Mesenchymal stem cell (in vitro differentiated cells and primary cell): ENCODE measurements around the gene POLR1G.
A peak's percentile ranks its signal among the peaks of the same experiment; 100 is the strongest.
"Not testable (repeated sequence)": the region's sequence is repeated elsewhere in the genome, so short reads cannot be mapped to it uniquely, and the experiment has no call there.

Experiments used
- DNase-seq: peaks from one replicate; pipeline ENCODE4 v3.0.0-alpha.2; 2013
- H2AFZ ChIP-seq: one replicate; pipeline ENCODE4 v1.6.1; 2013; ENCODE audit warnings: low read depth, mild to moderate bottlenecking, control low read depth, inconsistent platforms, low read length, moderate library complexity
- H2AK5ac ChIP-seq: 2 replicates; pipeline ENCODE4 v1.6.1; 2013; ENCODE audit warnings: low read length, moderate library complexity, mild to moderate bottlenecking, inconsistent platforms; ENCODE audit not compliant: severe bottlenecking
- H2BK120ac ChIP-seq: one replicate; pipeline ENCODE4 v1.6.1; 2013; ENCODE audit warnings: low read depth, mild to moderate bottlenecking, inconsistent platforms, low read length, moderate library complexity
- H2BK12ac ChIP-seq, 2 experiments: one replicate each; pipeline ENCODE4 v1.6.1; 2013; ENCODE audit warnings: inconsistent platforms in 2 of 2, low read length in 2 of 2, mild to moderate bottlenecking in 2 of 2, moderate library complexity in 2 of 2, control low read depth in 1 of 2
- H2BK15ac ChIP-seq: one replicate; pipeline ENCODE4 v1.6.1; 2013; ENCODE audit warnings: mild to moderate bottlenecking, low read depth, inconsistent platforms; ENCODE audit not compliant: poor library complexity, severe bottlenecking
- H2BK5ac ChIP-seq: 2 replicates; pipeline ENCODE4 v1.6.1; 2013; ENCODE audit warnings: low read depth, mild to moderate bottlenecking, low read length, control low read depth, inconsistent platforms; ENCODE audit not compliant: poor library complexity, severe bottlenecking
- H3K14ac ChIP-seq, 2 experiments: one replicate each; pipeline ENCODE4 v1.6.1; 2013; ENCODE audit warnings: inconsistent platforms in 2 of 2, low read length in 2 of 2, control low read depth in 1 of 2, mild to moderate bottlenecking in 1 of 2, moderate library complexity in 1 of 2
- H3K18ac ChIP-seq, 2 experiments: one replicate each; pipeline ENCODE4 v1.6.1; 2013; ENCODE audit warnings: inconsistent platforms in 2 of 2, low read length in 2 of 2, control low read depth in 1 of 2, low read depth in 1 of 2, mild to moderate bottlenecking in 1 of 2
- H3K23ac ChIP-seq, 2 experiments: one replicate each; pipeline ENCODE4 v1.6.1; 2013; ENCODE audit warnings: inconsistent platforms in 2 of 2, low read length in 2 of 2, mild to moderate bottlenecking in 2 of 2, moderate library complexity in 2 of 2, control low read depth in 1 of 2
- H3K27ac ChIP-seq: 2 replicates; pipeline ENCODE4 v1.5.1; 2013; ENCODE audit warnings: mild to moderate bottlenecking, moderate library complexity, low read length, control low read depth, inconsistent platforms; ENCODE audit not compliant: poor library complexity, severe bottlenecking
- H3K27me3 ChIP-seq, 2 experiments: 2 replicates each; pipeline versions ENCODE4 v1.6.1 to v1.7.0; 2013; ENCODE audit warnings: low read length in 2 of 2, mild to moderate bottlenecking in 2 of 2, moderate library complexity in 2 of 2, control low read depth in 1 of 2, inconsistent platforms in 1 of 2; ENCODE audit not compliant: control insufficient read depth in 1 of 2, insufficient read depth in 1 of 2
- H3K36me3 ChIP-seq, 2 experiments: 2 replicates each; pipeline versions ENCODE4 v1.6.1 to v1.7.0; 2013; ENCODE audit warnings: low read length in 2 of 2, control low read depth in 1 of 2, inconsistent platforms in 1 of 2, low read depth in 1 of 2, mild to moderate bottlenecking in 1 of 2; ENCODE audit not compliant: insufficient read depth in 2 of 2, control insufficient read depth in 1 of 2
- H3K4ac ChIP-seq, 2 experiments: one replicate each; pipeline ENCODE4 v1.6.1; 2013; ENCODE audit warnings: inconsistent platforms in 2 of 2, low read length in 2 of 2, mild to moderate bottlenecking in 2 of 2, moderate library complexity in 2 of 2, control low read depth in 1 of 2, low read depth in 1 of 2
- H3K4me1 ChIP-seq: 2 replicates; pipeline ENCODE4 v1.6.1; 2013; ENCODE audit warnings: low read depth, low read length, control low read depth; ENCODE audit not compliant: control insufficient read depth, insufficient read depth
- H3K4me2 ChIP-seq: 2 replicates; pipeline ENCODE4 v1.6.1; 2013; ENCODE audit warnings: low read length, mild to moderate bottlenecking, inconsistent platforms; ENCODE audit not compliant: poor library complexity, severe bottlenecking
- H3K4me3 ChIP-seq, 2 experiments: 2 replicates each; pipeline versions ENCODE4 v1.5.1 to v1.7.0; 2013; ENCODE audit warnings: low read length in 2 of 2, mild to moderate bottlenecking in 2 of 2, control low read depth in 1 of 2, low read depth in 1 of 2; ENCODE audit not compliant: insufficient read depth in 1 of 2
- H3K79me1 ChIP-seq: replicated peaks from 2 replicates; pipeline ENCODE4 v1.6.1; 2013; ENCODE audit warnings: mild to moderate bottlenecking, control low read depth, low read length, inconsistent platforms; ENCODE audit not compliant: poor library complexity, severe bottlenecking
- H3K9ac ChIP-seq: 2 replicates; pipeline ENCODE4 v1.7.0; 2013; ENCODE audit warnings: mild to moderate bottlenecking, low read length, moderate library complexity
- H3K9me3 ChIP-seq: 2 replicates; pipeline ENCODE4 v1.7.0; 2013; ENCODE audit warnings: mild to moderate bottlenecking, low read length; ENCODE audit not compliant: control insufficient read depth
- H4K8ac ChIP-seq: one replicate; pipeline ENCODE4 v1.6.1; 2013; ENCODE audit warnings: inconsistent platforms, mild to moderate bottlenecking, low read length, moderate library complexity
- H4K91ac ChIP-seq: one replicate; pipeline ENCODE4 v1.6.1; 2013; ENCODE audit warnings: mild to moderate bottlenecking, low read length, inconsistent platforms
- WGBS: methylation state at CpG from one replicate; pipeline ENCODE4 v1.1.7; 2013; ENCODE audit warnings: mixed read lengths; 5-methylcytosine and 5-hydroxymethylcytosine counted together

POLR1G gene

GRCh38 chr19:45404557-45405434, 1.6 kb upstream of the POLR1G start, which contains the start of gene PPP1R13L:
TSS of gene PPP1R13L (minus strand) at chr19:45405069. CDS start at chr19:45398318, 6,751 bp downstream.
- Histone ChIP-seq H3K9me3 (no peaks in the 10 kb centered on the region), H3K4ac (peak within 1 kb of the TSS; percentile 57 to 59), H3K27ac (peak within 1 kb of the TSS; percentile 100), H3K79me1 (peaks cover 36% of the 10 kb centered on the region), H3K4me2 (peak within 1 kb of the TSS; percentile 97), H2BK5ac (peak within 1 kb of the TSS; percentile 99), H3K18ac (peak within 1 kb of the TSS; percentile 71 to 89), H3K27me3 (no peaks in the 10 kb centered on the region), H2AK5ac (peak within 1 kb of the TSS; percentile 6), H3K9ac (peak within 1 kb of the TSS; percentile 98), H3K23ac (peak within 1 kb of the TSS in 1 of 2 experiments; percentile 46), H2BK12ac (peak within 1 kb of the TSS in 1 of 2 experiments; percentile 70), H3K36me3 (peaks cover 4 to 21% of the 10 kb centered on the region in 2 experiments), H3K4me3 (peak within 1 kb of the TSS; percentile 65 to 97), H2AFZ (peak within 1 kb of the TSS; percentile 85), H2BK15ac (peak within 1 kb of the TSS; percentile 94), H4K91ac (peak within 1 kb of the TSS; percentile 79), H3K4me1 (peaks cover 34% of the 10 kb centered on the region), H3K14ac (peak within 1 kb of the TSS in 1 of 2 experiments; percentile 86), H4K8ac (peak within 1 kb of the TSS; percentile 73), H2BK120ac (peak within 1 kb of the TSS; percentile 67)
- DNase-seq, result no peak
- 7% methylated on average over 41 of the region's 46 CpGs for WGBS

- peak overlapping the region; percentile 67 for H2BK120ac ChIP-seq
- peak overlapping the region; percentile 98 for H3K9ac ChIP-seq
- peak overlapping the region; percentile 100 for H3K27ac ChIP-seq
- peak overlapping the region in 1 of 2 experiments; percentile 86 for H3K14ac ChIP-seq
- H2BK12ac ChIP-seq, result peak overlapping the region in 1 of 2 experiments; percentile 70
- H2AFZ ChIP-seq, result peak overlapping the region; percentile 85
- H3K79me1 ChIP-seq, result peaks cover 30% of the 10 kb centered on the region
- H3K4me3 ChIP-seq, result peak overlapping the region; percentile 65 to 97
- H3K4me2 ChIP-seq, result peak overlapping the region; percentile 97
- H2BK15ac ChIP-seq, result peak overlapping the region; percentile 94
- peak overlapping the region; percentile 79 for H4K91ac ChIP-seq
- WGBS, result under 1% methylated on average over 43 of the region's 48 CpGs
- no peaks in the 10 kb centered on the region for H3K9me3 ChIP-seq
- DNase-seq, result peak; percentile 92
- H2AK5ac ChIP-seq, result no peak overlapping the region
- H4K8ac ChIP-seq, result peak overlapping the region; percentile 66
- H2BK5ac ChIP-seq, result peak overlapping the region; percentile 99
- H3K23ac ChIP-seq, result peak overlapping the region in 1 of 2 experiments; percentile 46
- H3K36me3 ChIP-seq, result peaks cover 4 to 16% of the 10 kb centered on the region in 2 experiments
- no peaks in the 10 kb centered on the region for H3K27me3 ChIP-seq
- peak overlapping the region; percentile 89 to 93 for H3K18ac ChIP-seq
- peak overlapping the region; percentile 57 to 88 for H3K4ac ChIP-seq
- H3K4me1 ChIP-seq, result peaks cover 31% of the 10 kb centered on the region
Measured at GRCh38 chr19:45405435-45406225, 814 bp upstream of the POLR1G start.

GRCh38 chr19:45407091-45407375, 589 bp downstream of the POLR1G start:
- Histone ChIP-seq H3K4me1 (peaks cover 31% of the 10 kb centered on the region), H4K91ac (no peak overlapping the region), H3K18ac (no peak overlapping the region), H3K9me3 (no peaks in the 10 kb centered on the region), H3K36me3 (peaks cover 11 to 22% of the 10 kb centered on the region in 2 experiments), H2BK5ac (no peak overlapping the region), H2BK12ac (no peak overlapping the region), H3K27me3 (no peaks in the 10 kb centered on the region), H3K4me3 (peak overlapping the region; percentile 95 to 97), H3K9ac (peak overlapping the region; percentile 98), H3K27ac (no peak overlapping the region), H3K4ac (no peak overlapping the region), H2BK120ac (no peak overlapping the region), H3K4me2 (peak overlapping the region; percentile 97), H3K23ac (no peak overlapping the region), H2BK15ac (no peak overlapping the region), H3K14ac (no peak overlapping the region), H2AFZ (no peak overlapping the region), H2AK5ac (no peak overlapping the region), H4K8ac (no peak overlapping the region), H3K79me1 (peaks cover 30% of the 10 kb centered on the region)
- DNase-seq, result no peak
- WGBS, result 0% methylated on average over 7 of the region's 10 CpGs

GRCh38 chr19:45407585-45407984, 1.1 kb downstream of the POLR1G start:
- H2AK5ac ChIP-seq, H4K91ac ChIP-seq, DNase-seq, H2BK12ac ChIP-seq, H3K27ac ChIP-seq, H3K27me3 ChIP-seq, H2BK5ac ChIP-seq, H3K23ac ChIP-seq, H2BK15ac ChIP-seq, H2AFZ ChIP-seq, H3K4me2 ChIP-seq, H3K4ac ChIP-seq, H2BK120ac ChIP-seq, H3K14ac ChIP-seq, H4K8ac ChIP-seq, H3K18ac ChIP-seq, H3K9me3 ChIP-seq: not testable (repeated sequence)
- Histone ChIP-seq H3K4me3 (peak overlapping the region in 1 of 2 experiments; percentile 97), H3K4me1 (peaks cover 26% of the 10 kb centered on the region), H3K9ac (peak overlapping the region; percentile 98), H3K79me1 (peaks cover 30% of the 10 kb centered on the region), H3K36me3 (peaks cover 15 to 22% of the 10 kb centered on the region in 2 experiments)
- 81% methylated on average over 5 of the region's 5 CpGs for WGBS
